ENCODE data around the gene SLC66A1.

The SLC66A1 gene

DNA sequence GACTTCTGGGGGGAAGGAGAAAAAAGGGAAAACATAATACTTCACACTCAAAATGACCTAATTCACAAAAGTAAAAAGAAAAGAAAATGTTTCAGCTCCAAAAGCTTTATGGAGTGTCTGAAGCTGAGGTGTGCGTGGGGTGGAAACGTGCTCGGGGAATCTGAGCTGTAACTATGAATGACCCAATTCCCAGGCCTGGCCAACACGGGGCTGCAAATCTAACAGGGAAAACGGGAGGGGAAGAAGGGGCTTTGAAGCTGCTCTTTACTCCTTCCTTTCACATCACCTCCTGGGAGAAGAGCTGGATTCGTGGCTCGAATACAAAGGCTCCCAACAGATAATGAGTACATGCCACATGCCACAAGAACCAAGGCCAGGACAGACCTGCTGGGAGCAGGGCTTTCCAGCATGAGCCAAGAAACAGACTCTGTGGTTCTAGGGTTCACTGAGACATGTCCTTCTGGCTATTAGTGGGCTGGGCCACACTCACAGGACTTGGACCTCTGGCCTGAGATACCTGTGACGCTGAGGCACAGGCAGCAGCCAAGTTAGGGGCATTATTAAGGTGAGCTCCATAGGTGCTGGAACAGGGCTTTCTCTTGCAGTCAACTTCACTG lies 51.5 kb downstream of the SLC66A1 start:
- Mint-ChIP-seq H3K4me1 (ENCODE audit: low read depth) (peaks cover 12% of the 10 kb centered on the region), H3K27ac (no peak overlapping the region), H3K36me3 (ENCODE audit: low read depth) (peaks cover 10% of the 10 kb centered on the region), H3K9me3 (no peaks in the 10 kb centered on the region), H3K27me3 (ENCODE audit: low read depth) (no peaks in the 10 kb centered on the region), H3K4me3 (no peak overlapping the region)
- no peak for DNase-seq (ENCODE audit: low spot score)

DNA sequence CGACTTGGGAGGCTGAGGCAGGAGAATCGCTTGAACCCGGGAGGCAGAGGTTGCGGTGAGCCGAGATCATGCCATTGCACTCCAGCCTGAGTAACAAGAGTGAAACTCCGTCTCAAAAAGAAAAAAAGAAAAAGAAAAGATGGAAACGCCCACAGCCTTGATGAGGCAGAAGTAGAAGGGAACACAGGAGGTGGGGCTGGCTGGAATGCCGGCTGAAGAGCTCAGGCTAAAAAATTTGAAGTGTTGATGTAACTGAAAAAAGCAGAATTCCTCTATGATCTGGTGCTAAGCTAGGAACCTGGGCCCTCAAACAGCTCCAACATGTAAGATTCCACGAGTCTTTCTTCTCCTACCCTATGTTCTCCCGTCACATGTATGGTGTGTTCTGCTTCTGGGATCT lies 53.6 kb downstream of the SLC66A1 start:
- Mint-ChIP-seq H3K9me3 (no peaks in the 10 kb centered on the region), H3K4me3 (no peak overlapping the region), H3K36me3 (ENCODE audit: low read depth) (peaks cover 10% of the 10 kb centered on the region), H3K27ac (no peak overlapping the region), H3K4me1 (ENCODE audit: low read depth) (peaks cover 7% of the 10 kb centered on the region), H3K27me3 (ENCODE audit: low read depth) (no peaks in the 10 kb centered on the region)
- no peak for DNase-seq (ENCODE audit: low spot score)

DNA sequence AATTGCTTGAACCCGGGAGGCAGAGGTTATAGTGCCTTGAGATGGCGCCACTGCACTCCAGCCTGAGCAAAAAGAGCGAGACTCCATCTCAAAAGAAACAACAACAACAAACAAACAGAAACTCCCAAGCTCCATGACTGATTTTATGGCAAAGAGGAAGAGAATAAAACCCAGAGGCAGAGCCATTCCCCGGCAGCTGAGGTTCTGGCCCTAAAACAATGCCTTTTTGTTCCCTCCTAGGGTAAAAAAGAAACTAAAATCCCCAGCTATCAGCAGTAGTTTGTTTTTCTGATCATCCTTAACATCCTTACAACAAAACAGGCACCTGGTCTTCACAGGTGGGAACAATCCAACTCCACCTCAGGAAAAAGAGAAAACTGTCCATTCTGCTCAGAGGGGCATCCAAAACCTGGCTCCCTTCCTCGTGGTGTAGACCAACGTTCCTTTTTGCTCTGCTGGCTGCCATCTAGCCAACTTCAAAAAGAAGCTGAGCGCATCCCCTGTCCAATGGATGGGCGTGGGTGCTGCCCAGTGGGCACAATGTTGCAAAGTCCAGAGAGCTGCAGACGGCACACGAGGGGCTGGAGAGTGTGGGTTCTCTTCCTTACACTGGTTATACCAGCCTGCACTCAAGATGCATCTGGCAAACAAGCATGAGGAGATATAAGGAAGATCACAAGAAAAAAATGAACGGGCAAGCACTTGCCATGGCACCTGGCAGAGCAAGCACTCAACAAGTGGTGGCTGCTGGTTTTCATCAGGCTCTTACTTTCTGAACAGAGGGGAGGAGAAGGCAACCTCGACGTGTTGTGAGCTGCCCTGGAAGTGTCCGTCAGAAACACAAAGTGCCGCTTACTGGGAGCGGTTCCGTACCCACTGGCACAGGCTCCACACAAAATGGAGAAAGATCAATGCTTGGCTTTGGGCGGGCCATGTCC lies 54.7 kb downstream of the SLC66A1 start:
- Mint-ChIP-seq H3K4me3 (no peak overlapping the region), H3K36me3 (ENCODE audit: low read depth) (peaks cover 10% of the 10 kb centered on the region), H3K9me3 (no peaks in the 10 kb centered on the region), H3K27ac (peak overlapping the region; percentile 28), H3K27me3 (ENCODE audit: low read depth) (no peaks in the 10 kb centered on the region), H3K4me1 (ENCODE audit: low read depth) (no peaks in the 10 kb centered on the region)
- no peak for DNase-seq (ENCODE audit: low spot score)

DNA sequence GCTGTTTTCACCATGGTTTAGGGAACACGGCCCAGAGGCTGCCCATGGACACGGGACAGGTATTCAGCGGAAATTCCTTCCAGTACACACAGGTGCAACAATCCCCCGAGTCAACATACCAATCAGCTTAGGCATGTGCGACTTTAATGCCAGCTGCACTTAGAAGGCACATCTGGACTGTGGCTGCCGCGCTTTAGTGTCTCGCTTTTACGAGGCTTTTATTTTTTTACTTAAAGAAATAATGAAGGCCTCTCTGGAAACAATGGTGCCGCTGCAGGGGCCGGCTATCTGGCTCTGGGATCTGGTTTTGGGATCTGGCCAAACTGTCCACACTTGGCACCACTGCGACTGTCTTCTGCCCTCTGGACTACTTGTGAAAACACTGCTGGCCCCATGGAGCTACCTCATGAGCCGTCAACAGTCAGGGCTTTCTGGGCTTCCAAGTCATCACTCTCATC lies 55.5 kb downstream of the SLC66A1 start:
- Mint-ChIP-seq H3K27me3 (ENCODE audit: low read depth) (no peaks in the 10 kb centered on the region), H3K4me3 (no peak overlapping the region), H3K36me3 (ENCODE audit: low read depth) (peaks cover 10% of the 10 kb centered on the region), H3K27ac (no peak overlapping the region), H3K9me3 (no peaks in the 10 kb centered on the region), H3K4me1 (ENCODE audit: low read depth) (no peaks in the 10 kb centered on the region)
- no peak for DNase-seq (ENCODE audit: low spot score)

DNA sequence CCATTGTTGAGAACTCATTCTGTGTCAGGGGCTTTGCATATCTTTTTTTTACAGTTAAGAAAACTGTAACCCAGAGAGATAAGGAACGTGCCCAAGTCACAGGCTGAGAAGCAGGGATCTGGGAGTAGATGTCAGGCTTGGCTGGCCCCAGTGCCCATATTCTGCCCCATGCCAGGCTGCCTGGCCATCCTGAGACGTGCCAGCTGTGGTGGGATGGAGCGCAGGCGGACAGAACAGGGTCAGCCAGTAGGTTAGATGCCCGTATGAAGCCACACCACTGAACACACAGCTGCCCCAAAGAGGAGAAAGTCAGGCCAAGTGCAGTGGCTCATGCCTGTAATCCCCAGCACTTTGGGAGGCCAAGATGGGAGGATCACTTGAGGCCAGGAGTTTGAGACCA lies 55.9 kb downstream of the SLC66A1 start:
- no peaks in the 10 kb centered on the region for H3K9me3 Mint-ChIP-seq

DNA sequence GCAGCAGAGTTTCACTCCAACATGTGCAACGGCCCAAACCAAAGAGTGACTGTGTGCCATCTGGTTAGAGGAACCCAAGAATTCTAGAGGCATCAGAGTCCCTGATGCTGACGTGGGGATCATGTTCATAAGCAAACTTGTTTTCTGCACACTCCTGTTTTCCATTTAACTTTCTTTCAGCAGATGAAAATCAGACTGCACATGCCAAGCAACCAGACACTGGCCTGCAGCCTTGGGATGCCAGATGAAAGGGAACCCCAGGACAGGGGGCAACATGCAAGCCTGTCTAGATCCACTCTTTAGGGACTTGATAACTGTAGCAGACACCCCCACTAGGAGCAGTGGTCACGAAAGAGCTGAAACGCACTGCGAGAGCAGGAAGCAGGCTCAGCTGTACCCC lies 56.8 kb downstream of the SLC66A1 start:
- Mint-ChIP-seq H3K4me3 (no peak overlapping the region), H3K36me3 (ENCODE audit: low read depth) (peaks cover 10% of the 10 kb centered on the region), H3K27me3 (ENCODE audit: low read depth) (no peaks in the 10 kb centered on the region), H3K27ac (no peak overlapping the region), H3K9me3 (no peaks in the 10 kb centered on the region), H3K4me1 (ENCODE audit: low read depth) (no peaks in the 10 kb centered on the region)
- DNase-seq (ENCODE audit: low spot score): no peak

More for the DNA sequence above, 55.9 kb downstream of the SLC66A1 start:
- no peak overlapping the region for H3K4me3 Mint-ChIP-seq
- H3K4me1 Mint-ChIP-seq (ENCODE audit: low read depth): no peaks in the 10 kb centered on the region
- DNase-seq (ENCODE audit: low spot score): no peak
- peaks cover 10% of the 10 kb centered on the region for H3K36me3 Mint-ChIP-seq (ENCODE audit: low read depth)
- no peak overlapping the region for H3K27ac Mint-ChIP-seq
- no peaks in the 10 kb centered on the region for H3K27me3 Mint-ChIP-seq (ENCODE audit: low read depth)

DNA sequence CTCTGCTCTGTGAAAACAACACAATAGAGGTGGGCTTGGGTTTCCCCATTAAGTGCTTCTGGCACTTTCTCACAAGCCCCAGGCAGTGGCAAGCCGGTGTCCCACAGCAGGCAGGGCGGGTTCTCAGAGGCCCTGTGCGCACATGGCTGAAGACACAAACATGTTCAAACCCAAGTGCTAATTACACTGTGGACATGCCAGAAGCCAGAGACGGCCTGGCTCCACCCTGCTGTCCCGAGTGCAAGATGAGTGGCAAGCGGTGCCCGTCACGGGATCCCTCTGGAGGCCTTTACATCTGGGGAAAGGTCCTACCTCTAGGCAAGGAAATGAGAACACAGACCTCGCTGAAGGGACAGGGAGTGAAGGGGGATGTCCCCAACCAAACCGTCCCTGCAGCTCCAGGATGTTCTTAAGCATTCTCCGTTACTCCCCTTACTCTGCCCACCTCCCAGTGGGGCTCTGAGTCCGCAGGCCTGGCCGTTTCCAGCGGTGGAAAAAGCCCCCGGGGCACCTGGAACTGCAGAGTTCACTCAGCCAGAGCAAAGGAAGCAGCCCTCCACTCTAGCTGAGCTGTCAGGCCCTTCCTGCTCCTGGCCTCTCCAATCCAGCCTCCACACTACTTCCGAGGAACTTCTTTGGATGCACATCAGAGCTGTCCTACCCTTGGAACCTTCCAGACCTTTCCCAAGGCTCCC lies 57.4 kb downstream of the SLC66A1 start:
- H3K4me1 Mint-ChIP-seq (ENCODE audit: low read depth): no peaks in the 10 kb centered on the region
- H3K36me3 Mint-ChIP-seq (ENCODE audit: low read depth): peaks cover 8% of the 10 kb centered on the region
- H3K4me3 Mint-ChIP-seq: no peak overlapping the region

DNA sequence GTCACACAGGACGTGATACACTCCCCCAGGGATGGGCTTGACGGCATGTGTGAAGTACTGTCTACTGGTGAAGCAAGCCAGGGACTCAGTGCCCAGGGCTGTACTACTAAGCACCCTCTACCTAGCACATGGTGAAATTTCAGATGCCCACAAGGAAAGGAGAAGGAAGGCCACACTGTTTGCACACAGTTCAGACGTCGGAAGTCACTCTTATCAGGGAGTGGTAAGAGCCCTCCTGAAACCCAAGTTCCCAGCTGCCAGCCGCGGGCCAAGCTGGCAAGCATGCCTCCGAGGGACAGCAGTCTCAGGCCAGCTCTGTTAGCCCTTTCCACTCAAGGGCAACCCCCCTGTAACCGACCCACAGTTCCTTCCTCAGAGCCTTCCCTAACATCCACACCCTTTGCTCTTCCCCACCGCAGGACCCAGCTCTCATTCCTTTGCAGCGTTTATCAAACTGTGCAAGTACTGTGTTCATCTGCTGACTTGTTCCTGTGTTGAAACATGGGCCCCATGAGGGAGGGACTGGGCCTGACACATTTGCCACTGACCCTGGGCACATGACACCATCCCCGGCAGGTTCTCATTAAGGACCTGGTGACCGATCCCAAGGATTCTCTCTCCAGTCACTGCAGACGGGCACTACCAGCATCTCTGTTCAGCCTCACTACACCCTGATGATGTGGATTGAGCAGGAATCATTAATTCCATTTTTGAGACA lies 58.5 kb downstream of the SLC66A1 start:
- peaks cover 4% of the 10 kb centered on the region for H3K36me3 Mint-ChIP-seq (ENCODE audit: low read depth)

More for the DNA sequence above, 57.4 kb downstream of the SLC66A1 start:
- DNase-seq (ENCODE audit: low spot score): no peak
- H3K27me3 Mint-ChIP-seq (ENCODE audit: low read depth): no peaks in the 10 kb centered on the region
- H3K27ac Mint-ChIP-seq: no peak overlapping the region
- no peaks in the 10 kb centered on the region for H3K9me3 Mint-ChIP-seq

DNA sequence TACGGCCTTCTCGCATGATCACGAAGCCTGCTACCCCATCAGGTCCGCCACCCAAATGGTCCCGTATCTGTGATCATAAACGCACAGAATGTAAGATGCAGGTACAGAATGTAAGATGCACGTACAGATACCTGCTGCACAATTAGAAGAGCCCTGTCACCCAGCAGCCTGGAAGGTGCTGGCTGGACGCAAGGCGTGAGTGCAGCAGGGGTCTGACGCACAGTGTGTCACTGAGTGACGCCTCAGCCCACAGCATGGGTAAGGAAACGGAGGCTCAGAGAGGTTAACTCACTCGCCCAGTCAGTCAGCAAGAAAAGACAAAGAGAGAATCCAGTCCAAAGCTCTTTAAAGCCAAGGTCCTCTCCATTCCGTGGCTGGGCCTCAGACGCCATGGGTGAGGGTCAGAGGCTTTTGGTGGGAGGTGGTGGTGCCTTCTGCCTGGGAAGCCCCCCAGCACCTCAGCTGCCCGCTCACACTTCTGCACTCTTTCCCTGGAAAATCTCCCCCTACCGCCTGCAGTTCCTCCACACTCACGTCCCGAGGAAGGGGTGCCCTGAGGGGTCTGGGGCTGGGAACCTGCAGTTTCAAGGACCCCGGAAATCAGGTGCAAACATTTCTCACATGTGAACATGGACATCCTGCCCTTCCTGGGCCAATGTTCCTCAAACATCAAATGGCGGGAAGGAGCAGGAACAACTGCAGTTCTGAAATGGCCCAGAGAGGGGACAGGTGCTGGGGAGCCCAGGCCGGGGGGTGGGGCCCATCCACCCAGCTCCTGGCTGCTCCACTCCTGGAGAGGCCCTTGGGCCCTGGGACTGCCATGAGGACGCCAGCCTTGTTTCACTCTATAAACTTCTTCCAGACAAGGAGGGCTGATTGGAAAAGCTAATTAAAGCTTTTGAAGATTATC lies 59.4 kb downstream of the SLC66A1 start:
- Mint-ChIP-seq H3K9me3 (no peaks in the 10 kb centered on the region), H3K27me3 (ENCODE audit: low read depth) (no peaks in the 10 kb centered on the region), H3K4me1 (ENCODE audit: low read depth) (no peaks in the 10 kb centered on the region), H3K36me3 (ENCODE audit: low read depth) (peaks cover 8% of the 10 kb centered on the region), H3K4me3 (no peak overlapping the region), H3K27ac (no peak overlapping the region)
- DNase-seq (ENCODE audit: low spot score): no peak

More for the DNA sequence above, 58.5 kb downstream of the SLC66A1 start:
- Mint-ChIP-seq H3K27ac (no peak overlapping the region), H3K4me1 (ENCODE audit: low read depth) (no peaks in the 10 kb centered on the region), H3K4me3 (no peak overlapping the region), H3K9me3 (no peaks in the 10 kb centered on the region), H3K27me3 (ENCODE audit: low read depth) (no peaks in the 10 kb centered on the region)
- no peak for DNase-seq (ENCODE audit: low spot score)

DNA sequence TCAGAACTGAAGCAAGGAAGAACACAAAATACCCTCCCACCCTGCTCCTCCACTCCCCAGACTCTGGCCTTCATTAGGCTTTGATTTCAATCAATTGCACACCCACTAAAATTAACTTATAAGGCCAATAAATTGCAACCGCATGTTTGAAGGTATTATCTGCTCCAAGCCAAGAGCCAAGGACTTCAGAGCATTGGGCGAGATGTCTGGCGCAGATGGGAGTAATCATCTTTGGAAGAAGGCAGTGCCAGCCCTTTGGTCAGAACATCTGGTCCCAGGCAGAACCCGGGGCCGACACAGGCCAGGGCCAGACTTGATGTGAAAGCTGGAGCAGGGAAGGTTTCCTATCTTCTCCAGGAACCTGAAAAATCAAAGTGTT lies 60.0 kb downstream of the SLC66A1 start:
- no peak for DNase-seq (ENCODE audit: low spot score)
- H3K27ac Mint-ChIP-seq: peak overlapping the region; percentile 36
- no peaks in the 10 kb centered on the region for H3K27me3 Mint-ChIP-seq (ENCODE audit: low read depth)
- no peaks in the 10 kb centered on the region for H3K9me3 Mint-ChIP-seq
- H3K4me3 Mint-ChIP-seq: no peak overlapping the region
- peaks cover 15% of the 10 kb centered on the region for H3K36me3 Mint-ChIP-seq (ENCODE audit: low read depth)
- no peaks in the 10 kb centered on the region for H3K4me1 Mint-ChIP-seq (ENCODE audit: low read depth)

DNA sequence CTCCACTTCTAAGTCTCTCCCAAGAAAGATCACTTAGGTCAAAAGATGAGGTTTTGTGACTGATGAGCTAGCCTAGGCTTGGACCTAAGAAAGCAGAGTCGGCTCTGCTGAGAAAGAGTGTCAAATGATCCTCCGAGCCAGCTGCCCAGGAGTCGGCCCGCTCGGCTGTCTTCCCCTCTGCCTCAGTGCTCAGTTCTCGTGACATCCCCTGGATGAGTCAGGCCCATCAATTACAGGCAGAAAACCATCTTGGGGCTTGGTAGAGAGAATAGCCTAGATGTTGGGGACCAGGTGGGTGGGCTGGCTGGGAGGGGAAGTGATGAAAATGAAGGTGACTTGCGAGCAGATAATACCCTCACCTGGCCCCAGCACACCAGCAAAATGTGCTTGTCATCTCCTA lies 60.5 kb downstream of the SLC66A1 start:
- H3K27ac Mint-ChIP-seq: peak overlapping the region; percentile 62
- DNase-seq (ENCODE audit: low spot score): no peak
- no peaks in the 10 kb centered on the region for H3K27me3 Mint-ChIP-seq (ENCODE audit: low read depth)
- no peaks in the 10 kb centered on the region for H3K4me1 Mint-ChIP-seq (ENCODE audit: low read depth)
- H3K4me3 Mint-ChIP-seq: no peak overlapping the region
- peaks cover 18% of the 10 kb centered on the region for H3K36me3 Mint-ChIP-seq (ENCODE audit: low read depth)
- no peaks in the 10 kb centered on the region for H3K9me3 Mint-ChIP-seq

DNA sequence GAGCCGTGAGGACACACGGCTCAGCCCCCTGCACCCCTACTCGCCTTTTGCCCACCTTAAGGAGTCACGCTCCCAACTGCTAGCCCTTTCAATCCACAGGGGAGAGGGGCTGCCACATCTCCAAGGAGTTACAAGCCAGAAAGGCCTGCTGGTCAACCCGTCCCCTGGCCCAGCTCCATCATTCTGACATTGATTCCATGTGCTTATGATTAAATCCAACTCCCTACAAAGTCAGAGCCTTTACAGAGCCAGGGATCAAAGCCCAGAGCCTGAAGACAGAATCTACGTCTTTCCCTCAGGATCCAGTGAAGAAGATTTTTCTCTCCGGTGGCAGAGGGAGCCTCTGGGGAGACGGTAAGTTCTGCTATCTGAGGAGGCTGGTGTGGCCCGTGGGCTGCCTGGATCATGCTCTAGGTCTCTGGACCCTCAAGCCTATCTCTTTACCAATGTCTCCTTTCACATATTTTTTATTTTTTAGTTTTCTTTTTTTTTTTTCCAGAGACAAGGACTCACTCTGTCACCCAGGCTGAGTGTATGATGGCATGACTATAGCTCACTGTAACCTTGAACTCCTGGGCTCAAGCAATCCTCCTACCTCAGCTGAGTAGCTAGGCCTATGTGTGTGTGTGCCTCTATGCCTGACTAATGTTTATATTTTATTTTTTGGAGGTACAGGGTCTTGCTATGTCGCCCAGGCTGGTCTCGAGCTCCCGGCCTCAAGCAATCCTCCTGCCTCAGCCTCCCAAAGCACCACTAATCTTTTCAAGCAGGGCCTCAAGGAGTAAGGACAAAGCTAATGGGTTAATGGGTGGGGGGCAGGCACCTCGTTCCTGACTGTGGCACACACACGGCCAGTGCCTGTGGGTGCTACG lies 61.3 kb downstream of the SLC66A1 start:
- H3K4me3 Mint-ChIP-seq: no peak overlapping the region
- H3K27me3 Mint-ChIP-seq (ENCODE audit: low read depth): no peaks in the 10 kb centered on the region
- DNase-seq (ENCODE audit: low spot score): no peak
- H3K9me3 Mint-ChIP-seq: no peaks in the 10 kb centered on the region
- no peaks in the 10 kb centered on the region for H3K4me1 Mint-ChIP-seq (ENCODE audit: low read depth)
- no peak overlapping the region for H3K27ac Mint-ChIP-seq
- peaks cover 26% of the 10 kb centered on the region for H3K36me3 Mint-ChIP-seq (ENCODE audit: low read depth)

Measured in T-helper 2 cell treated with Interferon-gamma antibody and Interleukin-4, amounts not matched to agents 5 μg/mL and 100 μg/mL, for 36 hours (primary cell).